ENCODE measurements around the gene RABEP2. TPM values are rescaled to one million over a fixed set of nuclear protein-coding genes. Genes with fewer than 3 reads are reported as not detected.
A peak's percentile ranks its signal among the peaks of the same experiment; 100 is the strongest.

RABEP2 gene
- total and polyA plus RNA-seq, 3 experiments from 2014 or later, result 6.6 to 21.7 (median 20.8) TPM

GRCh38 chr16:28867241-28867640, 57.8 kb downstream of the RABEP2 start:
- Histone ChIP-seq H3K27ac (ENCODE audit: low read depth, low read length) (no peak overlapping the region), H3K9me3 (ENCODE audit: low read length) (no peaks in the 10 kb centered on the region), H3K36me3 (ENCODE audit: insufficient read depth, low read length) (peaks cover 14% of the 10 kb centered on the region), H3K4me1 (ENCODE audit: insufficient read depth, low read length) (peaks cover 10% of the 10 kb centered on the region), H3K4me3 (ENCODE audit: low read length) (no peak overlapping the region), H3K27me3 (ENCODE audit: insufficient read depth, low read length, poor library complexity, severe bottlenecking) (no peaks in the 10 kb centered on the region)
- peak overlapping the region in 4 of 8 donors; percentile 33 to 83 (median 44) for H3K27ac Mint-ChIP-seq
- H3K27me3 Mint-ChIP-seq, result peaks cover 0 to 2% of the 10 kb centered on the region in 2 donors
- CTCF ChIA-PET, result interaction anchor here (1.5 kb wide), 1 partner anchor 78 kb away, joined by 6 read pairs; no protein-coding TSS in a partner anchor
- peak overlapping the region in 2 of 7 donors; percentile 52 to 68 for H3K4me3 Mint-ChIP-seq
- peaks cover 22 to 42% (median 23%) of the 10 kb centered on the region in 3 donors for H3K4me1 Mint-ChIP-seq
- POLR2A ChIA-PET, result no interaction called here
- DNase-seq, result no peak
- peaks cover 0 to 66% (median 9%) of the 10 kb centered on the region in 3 donors for H3K36me3 Mint-ChIP-seq
- H3K9me3 Mint-ChIP-seq, result no peaks in the 10 kb centered on the region

DNA sequence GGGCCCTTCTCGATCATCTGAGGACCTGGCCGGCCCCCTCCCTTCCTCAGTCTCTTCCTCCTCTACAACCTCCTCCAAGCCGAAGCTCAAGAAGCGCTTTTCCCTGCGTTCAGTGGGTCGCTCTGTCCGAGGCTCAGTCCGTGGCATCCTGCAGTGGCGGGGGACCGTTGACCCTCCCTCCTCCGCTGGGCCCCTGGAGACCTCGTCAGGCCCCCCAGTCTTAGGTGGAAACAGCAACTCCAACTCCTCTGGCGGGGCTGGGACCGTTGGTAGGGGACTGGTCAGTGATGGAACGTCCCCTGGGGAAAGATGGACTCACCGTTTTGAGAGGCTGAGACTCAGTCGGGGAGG, 58.6 kb downstream of the RABEP2 start:
- peaks cover 14% of the 10 kb centered on the region for H3K4me1 ChIP-seq (ENCODE audit: insufficient read depth, low read length)
- H3K9me3 Mint-ChIP-seq, result no peaks in the 10 kb centered on the region
- no peak for DNase-seq
- ChIA-PET CTCF (interaction anchor here (1.5 kb wide), 1 partner anchor 79 kb away, joined by 6 read pairs; no protein-coding TSS in a partner anchor), POLR2A (no interaction called here)
- peak overlapping the region in 1 of 8 donors; percentile 33 for H3K27ac Mint-ChIP-seq
- peaks cover 0 to 2% of the 10 kb centered on the region in 2 donors for H3K27me3 Mint-ChIP-seq
- H3K36me3 ChIP-seq (ENCODE audit: insufficient read depth, low read length), result peaks cover 14% of the 10 kb centered on the region
- H3K27me3 ChIP-seq (ENCODE audit: insufficient read depth, low read length, poor library complexity, severe bottlenecking), result no peaks in the 10 kb centered on the region
- H3K4me3 ChIP-seq (ENCODE audit: low read length), result no peak overlapping the region
- no peaks in the 10 kb centered on the region for H3K9me3 ChIP-seq (ENCODE audit: low read length)
- peaks cover 0 to 61% (median 9%) of the 10 kb centered on the region in 3 donors for H3K36me3 Mint-ChIP-seq
- peaks cover 22 to 48% (median 23%) of the 10 kb centered on the region in 3 donors for H3K4me1 Mint-ChIP-seq
- no peak overlapping the region for H3K27ac ChIP-seq (ENCODE audit: low read depth, low read length)
- peak overlapping the region in 2 of 7 donors; percentile 52 to 83 for H3K4me3 Mint-ChIP-seq

DNA sequence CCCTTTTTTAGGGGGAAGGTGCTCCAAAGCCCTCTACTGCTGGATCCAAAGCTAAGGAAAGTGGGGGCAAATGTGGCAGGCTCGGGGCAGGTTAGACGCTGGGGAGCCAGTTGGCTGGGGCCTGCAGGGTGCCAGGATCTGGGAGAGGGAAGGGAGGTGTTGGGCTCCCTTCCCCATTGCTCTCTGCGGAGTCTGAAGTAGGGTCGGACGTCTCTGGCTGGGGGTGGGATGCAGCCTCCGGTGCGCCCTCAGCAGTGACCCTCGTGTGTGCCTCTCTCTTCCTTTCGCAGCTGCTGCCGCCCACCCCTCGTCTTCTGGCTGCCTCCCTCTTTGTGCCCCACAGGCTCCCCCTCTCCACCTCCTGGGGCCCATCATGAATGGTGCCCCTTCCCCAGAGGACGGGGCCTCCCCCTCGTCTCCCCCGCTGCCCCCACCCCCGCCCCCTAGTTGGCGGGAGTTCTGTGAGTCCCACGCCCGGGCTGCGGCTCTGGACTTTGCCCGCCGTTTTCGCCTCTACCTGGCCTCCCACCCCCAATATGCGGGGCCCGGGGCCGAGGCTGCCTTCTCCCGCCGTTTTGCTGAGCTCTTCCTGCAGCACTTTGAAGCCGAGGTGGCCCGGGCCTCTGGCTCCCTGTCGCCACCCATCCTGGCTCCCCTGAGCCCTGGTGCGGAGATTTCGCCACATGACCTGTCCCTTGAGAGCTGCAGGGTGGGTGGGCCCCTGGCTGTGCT, 59.1 kb downstream of the RABEP2 start:
- peak overlapping the region in 4 of 8 donors; percentile 12 to 99 (median 86) for H3K27ac Mint-ChIP-seq
- peaks cover 0 to 2% of the 10 kb centered on the region in 2 donors for H3K27me3 Mint-ChIP-seq
- H3K4me3 ChIP-seq (ENCODE audit: low read length), result no peak overlapping the region
- H3K4me3 Mint-ChIP-seq, result peak overlapping the region in 5 of 7 donors; percentile 3 to 99 (median 15)
- H3K4me1 ChIP-seq (ENCODE audit: insufficient read depth, low read length), result peaks cover 14% of the 10 kb centered on the region
- H3K36me3 Mint-ChIP-seq, result peaks cover 0 to 55% (median 9%) of the 10 kb centered on the region in 3 donors
- CTCF ChIA-PET, result interaction anchor here (2.2 to 5.4 kb wide), 2 partner anchors 19 to 79 kb away, joined by 9 to 42 read pairs; partner anchors contain the start of gene TUFM
- POLR2A ChIA-PET, result interaction anchor here (0.9 to 1.1 kb wide), 2 partner anchors 20 to 21 kb away, joined by 3 read pairs; partner anchors contain the start of gene TUFM
- H3K36me3 ChIP-seq (ENCODE audit: insufficient read depth, low read length), result peaks cover 14% of the 10 kb centered on the region
- peaks cover 22 to 48% (median 23%) of the 10 kb centered on the region in 3 donors for H3K4me1 Mint-ChIP-seq
- no peaks in the 10 kb centered on the region for H3K27me3 ChIP-seq (ENCODE audit: insufficient read depth, low read length, poor library complexity, severe bottlenecking)
- no peaks in the 10 kb centered on the region for H3K9me3 ChIP-seq (ENCODE audit: low read length)
- H3K9me3 Mint-ChIP-seq, result no peaks in the 10 kb centered on the region
- H3K27ac ChIP-seq (ENCODE audit: low read depth, low read length), result no peak overlapping the region
- DNase-seq, result no peak

DNA sequence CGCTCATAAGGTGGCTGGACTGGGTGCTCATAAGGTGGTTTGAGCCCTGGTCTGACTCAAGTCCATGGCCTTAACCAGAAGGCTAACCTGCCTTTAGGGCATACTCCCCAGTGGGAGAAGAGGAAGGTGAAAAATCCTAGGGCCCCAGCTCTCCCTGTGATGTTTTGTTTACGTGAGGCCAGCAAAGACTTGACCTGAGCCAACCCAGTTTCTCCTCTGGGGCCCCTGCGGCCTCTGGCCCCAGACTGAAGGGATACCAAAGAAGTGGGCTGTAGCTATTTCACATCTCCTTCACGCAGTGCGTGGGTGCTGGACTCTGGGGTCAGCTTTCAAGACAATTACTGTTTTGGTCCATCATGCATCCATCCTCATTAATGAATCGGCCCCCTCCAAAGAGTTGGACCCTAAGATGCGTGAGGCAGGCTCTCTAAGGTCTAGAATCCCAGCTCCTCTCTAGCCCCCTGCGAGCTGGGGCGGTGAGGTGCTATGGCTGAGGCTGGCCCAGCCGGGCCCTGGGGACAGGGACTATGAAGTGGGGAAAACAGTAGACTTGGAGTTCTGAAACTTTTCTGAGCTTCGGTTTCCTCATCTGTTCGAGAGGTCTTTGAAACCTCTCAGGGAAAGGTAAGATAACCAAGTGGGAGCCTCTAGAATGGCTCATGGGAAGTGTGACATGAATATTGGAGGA, 59.9 kb downstream of the RABEP2 start:
- peaks cover 0 to 48% (median 6%) of the 10 kb centered on the region in 3 donors for H3K36me3 Mint-ChIP-seq
- H3K4me1 Mint-ChIP-seq, result peaks cover 22 to 48% (median 23%) of the 10 kb centered on the region in 3 donors
- POLR2A ChIA-PET, result interaction anchor here (0.9 to 1.1 kb wide), 3 partner anchors 10 to 20 kb away, joined by 3 read pairs; partner anchors contain the start of gene TUFM
- H3K27me3 Mint-ChIP-seq, result peaks cover 0 to 2% of the 10 kb centered on the region in 2 donors
- H3K9me3 Mint-ChIP-seq, result no peaks in the 10 kb centered on the region
- H3K9me3 ChIP-seq (ENCODE audit: low read length), result no peaks in the 10 kb centered on the region
- H3K4me3 Mint-ChIP-seq, result peak overlapping the region; percentile 98 to 99 (median 99)
- H3K4me1 ChIP-seq (ENCODE audit: insufficient read depth, low read length), result peaks cover 14% of the 10 kb centered on the region
- no peaks in the 10 kb centered on the region for H3K27me3 ChIP-seq (ENCODE audit: insufficient read depth, low read length, poor library complexity, severe bottlenecking)
- CTCF ChIA-PET, result interaction anchor here (1.4 to 5.4 kb wide), 4 partner anchors 10 to 80 kb away, joined by 3 to 42 read pairs (median 8); partner anchors contain the start of genes ATXN2L and TUFM
- H3K27ac Mint-ChIP-seq, result peak overlapping the region; percentile 24 to 99 (median 98)
- H3K4me3 ChIP-seq (ENCODE audit: low read length), result no peak overlapping the region
- no peak for DNase-seq
- no peak overlapping the region for H3K27ac ChIP-seq (ENCODE audit: low read depth, low read length)
- H3K36me3 ChIP-seq (ENCODE audit: insufficient read depth, low read length), result peaks cover 14% of the 10 kb centered on the region

- Mint-ChIP-seq H3K9me3 (no peaks in the 10 kb centered on the region), H3K36me3 (peaks cover 0 to 39% (median 2%) of the 10 kb centered on the region in 3 donors), H3K27me3 (peaks cover 0 to 2% of the 10 kb centered on the region in 2 donors), H3K4me3 (peak overlapping the region; percentile 98 to 99 (median 99)), H3K27ac (peak overlapping the region; percentile 93 to 99 (median 98)), H3K4me1 (peaks cover 22 to 48% (median 23%) of the 10 kb centered on the region in 3 donors)
- Histone ChIP-seq H3K27me3 (ENCODE audit: insufficient read depth, low read length, poor library complexity, severe bottlenecking) (no peaks in the 10 kb centered on the region), H3K4me1 (ENCODE audit: insufficient read depth, low read length) (peaks cover 14% of the 10 kb centered on the region), H3K4me3 (ENCODE audit: low read length) (peak overlapping the region; percentile 99), H3K36me3 (ENCODE audit: insufficient read depth, low read length) (peaks cover 5% of the 10 kb centered on the region), H3K9me3 (ENCODE audit: low read length) (no peaks in the 10 kb centered on the region), H3K27ac (ENCODE audit: low read depth, low read length) (peak overlapping the region; percentile 96)
- CTCF ChIA-PET, result interaction anchor here (1.4 to 5.4 kb wide), 6 partner anchors 9 to 91 kb away, joined by 3 to 42 read pairs (median 6); partner anchors contain the start of genes ATXN2L and TUFM
- DNase-seq, result peak in 4 of 5 donors; percentile 22 to 34 (median 28)
- POLR2A ChIA-PET, result interaction anchor here (0.6 to 2.5 kb wide), 9 partner anchors 9 to 121 kb away, joined by 3 to 28 read pairs (median 5); partner anchors contain the start of genes ATXN2L, LAT, NFATC2IP and TUFM
Measured at GRCh38 chr16:28863929-28864793, 60.9 kb downstream of the RABEP2 start.

DNA sequence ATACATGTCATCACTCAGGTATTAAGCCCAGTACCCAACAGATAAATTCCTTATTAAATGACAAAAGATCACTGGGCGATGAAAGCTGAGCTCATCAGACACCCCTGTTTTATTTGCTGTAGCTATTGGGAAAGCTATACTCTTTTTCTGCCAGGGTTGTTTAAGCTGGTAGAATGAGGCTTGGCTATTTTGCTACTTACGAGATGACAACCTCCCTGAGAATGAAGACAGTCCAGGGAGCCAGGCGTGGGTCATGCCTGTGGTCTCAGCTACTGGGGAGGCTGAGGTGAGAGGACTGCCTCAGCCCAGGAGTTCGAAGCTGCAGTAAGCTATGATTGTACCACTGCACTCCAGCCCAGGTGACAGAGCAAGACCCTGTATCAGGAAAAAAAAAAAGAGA, 65.7 kb downstream of the RABEP2 start:
- Mint-ChIP-seq H3K36me3 (peaks cover 0 to 8% (median 0%) of the 10 kb centered on the region in 3 donors), H3K4me3 (no peak overlapping the region), H3K27me3 (peaks cover 0 to 2% of the 10 kb centered on the region in 2 donors), H3K27ac (peak overlapping the region in 2 of 8 donors; percentile 36 to 92), H3K9me3 (no peaks in the 10 kb centered on the region), H3K4me1 (peaks cover 9 to 22% (median 11%) of the 10 kb centered on the region in 3 donors)
- Histone ChIP-seq H3K4me1 (ENCODE audit: insufficient read depth, low read length) (peaks cover 12% of the 10 kb centered on the region), H3K9me3 (ENCODE audit: low read length) (no peaks in the 10 kb centered on the region), H3K4me3 (ENCODE audit: low read length) (no peak overlapping the region), H3K27ac (ENCODE audit: low read depth, low read length) (no peak overlapping the region), H3K36me3 (ENCODE audit: insufficient read depth, low read length) (no peaks in the 10 kb centered on the region), H3K27me3 (ENCODE audit: insufficient read depth, low read length, poor library complexity, severe bottlenecking) (no peaks in the 10 kb centered on the region)
- POLR2A ChIA-PET, result no interaction called here
- DNase-seq, result no peak
- CTCF ChIA-PET, result interaction anchor here (2.1 kb wide), 1 partner anchor 13 kb away, joined by 9 read pairs; the partner anchor contains the start of gene TUFM

DNA sequence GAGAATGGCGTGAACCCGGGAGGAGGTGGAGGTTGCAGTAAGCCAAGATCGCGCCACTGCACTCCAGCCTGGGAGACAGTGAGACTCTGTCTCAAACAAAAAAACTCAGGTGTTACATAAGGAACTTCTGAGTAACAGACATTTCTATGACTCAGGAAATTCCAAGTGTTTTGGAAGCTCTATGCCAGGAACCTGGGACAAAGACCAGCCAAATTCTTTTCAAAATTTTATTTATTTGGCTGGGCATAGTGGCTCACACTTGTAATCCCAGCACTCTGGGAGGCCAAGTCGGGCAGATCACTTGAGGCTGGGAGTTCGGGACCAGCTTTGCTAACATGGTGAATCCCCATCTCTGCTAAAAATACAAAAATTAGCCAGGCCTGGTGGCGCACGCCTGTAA, 66.6 kb downstream of the RABEP2 start:
- Mint-ChIP-seq H3K4me3 (no peak overlapping the region), H3K27me3 (peaks cover 0 to 2% of the 10 kb centered on the region in 2 donors), H3K4me1 (peaks cover 5 to 13% (median 6%) of the 10 kb centered on the region in 3 donors), H3K27ac (no peak overlapping the region), H3K36me3 (peaks cover 0 to 3% (median 0%) of the 10 kb centered on the region in 3 donors), H3K9me3 (no peaks in the 10 kb centered on the region)
- Histone ChIP-seq H3K36me3 (ENCODE audit: insufficient read depth, low read length) (no peaks in the 10 kb centered on the region), H3K27ac (ENCODE audit: low read depth, low read length) (no peak overlapping the region), H3K27me3 (ENCODE audit: insufficient read depth, low read length, poor library complexity, severe bottlenecking) (no peaks in the 10 kb centered on the region), H3K9me3 (ENCODE audit: low read length) (no peaks in the 10 kb centered on the region), H3K4me1 (ENCODE audit: insufficient read depth, low read length) (peaks cover 9% of the 10 kb centered on the region), H3K4me3 (ENCODE audit: low read length) (no peak overlapping the region)
- CTCF ChIA-PET, result interaction anchor here (2.1 kb wide), 1 partner anchor 12 kb away, joined by 9 read pairs; the partner anchor contains the start of gene TUFM
- no peak for DNase-seq
- POLR2A ChIA-PET, result no interaction called here

Data from CD8-positive, alpha-beta memory T cell (primary cell).